Kidney (tissue), 14 donors: Measurements from ENCODE around the gene CYP2D6. TPM values are rescaled to one million over a fixed set of nuclear protein-coding genes. Genes with fewer than 3 reads are reported as not detected.

Experiments used
- DNase-seq, 5 donors: peaks; one replicate each; pipeline ENCODE4 v3.0.0-alpha.2; 2013 to 2020
- FAIRE-seq: peaks from 2 replicates; lab custom pipeline; 2012; peaks lifted over from hg19 to GRCh38; lab: Jason Lieb, UNC
- H3K27ac ChIP-seq, 2 donors: one replicate each; pipeline ENCODE4 v1.7.0; 2013; ENCODE audit warnings: low read depth in 2 of 2, low read length in 2 of 2, inconsistent platforms in 1 of 2
- H3K27me3 ChIP-seq: one replicate; pipeline ENCODE4 v1.7.1; 2013; ENCODE audit warnings: low read length, inconsistent platforms; ENCODE audit not compliant: control insufficient read depth, insufficient read depth
- H3K36me3 ChIP-seq, 3 donors: one replicate each; pipeline versions ENCODE4 v1.7.0 to v1.7.1; 2013; ENCODE audit warnings: low read length in 3 of 3, control low read depth in 1 of 3, inconsistent platforms in 1 of 3; ENCODE audit not compliant: insufficient read depth in 3 of 3, control insufficient read depth in 2 of 3
- H3K4me1 ChIP-seq, 3 donors: one replicate each; pipeline versions ENCODE4 v1.7.0 to v1.7.1; 2013; ENCODE audit warnings: low read length in 3 of 3, inconsistent platforms in 1 of 3, low read depth in 1 of 3; ENCODE audit not compliant: control insufficient read depth in 2 of 3, insufficient read depth in 2 of 3
- H3K4me3 ChIP-seq, 3 donors: one replicate each; pipeline versions ENCODE4 v1.7.0 to v1.8.1; 2013; ENCODE audit warnings: low read length in 3 of 3, control low read depth in 1 of 3, inconsistent platforms in 1 of 3
- H3K9ac ChIP-seq, 3 donors: one replicate each; pipeline versions ENCODE4 v1.7.0 to v1.7.1; 2013; ENCODE audit warnings: low read length in 3 of 3, control low read depth in 1 of 3, inconsistent platforms in 1 of 3
- H3K9me3 ChIP-seq, 3 donors: one replicate each; pipeline versions ENCODE4 v1.7.0 to v1.7.1; 2013; ENCODE audit warnings: low read length in 3 of 3, control low read depth in 1 of 3, inconsistent platforms in 1 of 3; ENCODE audit not compliant: control insufficient read depth in 2 of 3, insufficient read depth in 1 of 3
- CTCF ChIP-seq: IDR thresholded peaks from 3 replicates; pipeline ENCODE4 v1.5.1; 2012; ENCODE audit warnings: mild to moderate bottlenecking, moderate library complexity, borderline replicate concordance; ENCODE audit not compliant: insufficient read depth; ENCODE audit errors: extremely low read depth
- intact Hi-C: fragments of 100-400 bp; cut with DNase I; formaldehyde crosslinking; loops from one replicate; pipeline ENCODE4 v1.11.1; 2022
- polyA plus RNA-seq: library from polyadenylated mRNA; stranded (reverse); fragments of 350-450 nt; fragmentation: Illumina TruSeq; extraction: RNeasy Lipid Tissue Mini Kit (QIAGEN cat#74804); gene quantifications from one replicate; pipeline ENCODE4 v1.2.3, GENCODE V29; 2014; ENCODE audit warnings: low read depth, low replicate concordance; ENCODE audit not compliant: insufficient read depth
- total RNA-seq: library from RNA; stranded (reverse); fragmentation: NEBNext Ultra II Directional; extraction: Animal tissue kit (Norgen Biotek cat#: 25700); gene quantifications from one replicate; pipeline ENCODE4 v1.2.1, GENCODE V29; 2021
- donor health status: control.
- donor health status: control.
- donor health status: control.
- donor health status: control.
- donor health status: control.
- donor health status: DM: yes; HTN: yes; CAD: no.
- donor health status: Normal renal cell carcinoma (clear cell type).

Gene CYP2D6
- total and polyA plus RNA-seq, 2 donors from 2014 or later, result 0.39 to 3.2 TPM

GRCh38 chr22:42086051-42086450 is 44.6 kb downstream of the CYP2D6 start:
- H3K9me3 ChIP-seq, result no peaks in the 10 kb centered on the region
- H3K27ac ChIP-seq, result peak overlapping the region in 1 of 2 donors; percentile 16
- DNase-seq, result no peak
- H3K27me3 ChIP-seq, result no peaks in the 10 kb centered on the region
- FAIRE-seq, result no peak
- H3K9ac ChIP-seq, result no peak overlapping the region
- H3K4me3 ChIP-seq, result no peak overlapping the region
- H3K4me1 ChIP-seq, result peaks cover 0 to 11% (median 6%) of the 10 kb centered on the region in 3 donors
- TF ChIP-seq CTCF, result no peak
- H3K36me3 ChIP-seq, result peaks cover 11 to 54% (median 27%) of the 10 kb centered on the region in 3 donors
- intact Hi-C loops, result no loop called here

GRCh38 chr22:42084874-42085273 is 45.7 kb downstream of the CYP2D6 start:
- Histone ChIP-seq H3K4me3 (no peak overlapping the region), H3K4me1 (peaks cover 0 to 14% (median 10%) of the 10 kb centered on the region in 3 donors), H3K27me3 (no peaks in the 10 kb centered on the region), H3K27ac (no peak overlapping the region), H3K9me3 (no peaks in the 10 kb centered on the region), H3K9ac (no peak overlapping the region), H3K36me3 (peaks cover 11 to 54% (median 27%) of the 10 kb centered on the region in 3 donors)
- intact Hi-C loops, result no loop called here
- no peak for TF ChIP-seq CTCF
- no peak for DNase-seq
- FAIRE-seq, result no peak

- no peak for TF ChIP-seq CTCF
- DNase-seq, result peak in 1 of 5 donors; percentile 5
- Histone ChIP-seq H3K36me3 (peaks cover 11 to 47% (median 27%) of the 10 kb centered on the region in 3 donors), H3K4me3 (no peak overlapping the region), H3K27ac (no peak overlapping the region), H3K4me1 (peaks cover 5 to 24% (median 10%) of the 10 kb centered on the region in 3 donors), H3K9me3 (no peaks in the 10 kb centered on the region), H3K9ac (no peak overlapping the region), H3K27me3 (no peaks in the 10 kb centered on the region)
- FAIRE-seq, result no peak
- intact Hi-C loops, result no loop called here
Observed at GRCh38 chr22:42083119-42083518, 47.5 kb downstream of the CYP2D6 start.

GRCh38 chr22:42080287-42080686 is 50.3 kb downstream of the CYP2D6 start:
- Histone ChIP-seq H3K27ac (peak overlapping the region; percentile 94 to 99), H3K4me1 (peaks cover 5 to 21% (median 11%) of the 10 kb centered on the region in 3 donors), H3K27me3 (no peaks in the 10 kb centered on the region), H3K4me3 (peak overlapping the region; percentile 89 to 97 (median 89)), H3K36me3 (peaks cover 3 to 27% (median 11%) of the 10 kb centered on the region in 3 donors), H3K9ac (peak overlapping the region; percentile 42 to 83 (median 74)), H3K9me3 (no peaks in the 10 kb centered on the region)
- FAIRE-seq (no peak), DNase-seq (peak in 3 of 5 donors; percentile 48 to 77 (median 64))
- intact Hi-C loops, result no loop called here
- TF ChIP-seq CTCF, result no peak
